AG04450 (cell line): Measurements from ENCODE around the gene PAPOLG. TPM values are rescaled to one million over a fixed set of nuclear protein-coding genes. Genes with fewer than 3 reads are reported as not detected.

Source experiments
- CTCF ChIA-PET: fragments of 300-600, 350-600 bp; formaldehyde crosslinking; extraction: SDS; loops from one replicate; lab custom pipeline; 2022; ENCODE audit warnings: antibody characterized with exemption, inconsistent platforms; lab: Charles Lee
- POLR2A ChIA-PET: fragments of 350-600 bp; formaldehyde crosslinking; extraction: SDS; loops from one replicate; lab custom pipeline; 2021; ENCODE audit warnings: antibody characterized with exemption, inconsistent platforms; lab: Yijun Ruan, JAX
- DNase-seq: peaks from one replicate; pipeline ENCODE4 v3.0.0-alpha.2; 2011; ENCODE audit warnings: low read depth, low spot score
- H3K27ac ChIP-seq: one replicate; pipeline ENCODE4 v1.5.1; 2012; ENCODE audit warnings: low read depth, low read length, control low read depth
- H3K27me3 ChIP-seq: one replicate; pipeline ENCODE4 v1.6.0; 2012; ENCODE audit warnings: low read length; ENCODE audit not compliant: control insufficient read depth, insufficient read depth
- H3K4me3 ChIP-seq: 2 replicates; pipeline ENCODE4 v1.5.1; 2011; ENCODE audit warnings: mild to moderate bottlenecking, low read depth, low read length, control low read depth
- H3K9me3 ChIP-seq: 2 replicates; pipeline ENCODE4 v1.5.1; 2012; ENCODE audit warnings: low read length; ENCODE audit not compliant: control insufficient read depth, insufficient read depth
- polyA plus RNA-seq: library from polyadenylated mRNA; depleted of rRNA; stranded (reverse); fragments of >200 nt; gene quantifications from 2 replicates; pipeline ENCODE4 v1.2.3, GENCODE V29; 2011; rRNA removed
- small RNA-seq: library from RNA; depleted of rRNA; stranded (forward); fragments of <200 nt; gene quantifications from one replicate; pipeline ENCODE3, GENCODE V24; 2012; ENCODE audit warnings: low read depth; ENCODE audit not compliant: insufficient read length
- TF ChIP-seq, protein P1 (sequence below): IDR thresholded peaks from 2 replicates; pipeline ENCODE4 v1.5.1; 2011; ENCODE audit warnings: low read depth, low read length, control low read depth, inconsistent platforms

PAPOLG gene
- polyA plus RNA-seq, 1 experiment = 15.3 TPM

- no peak for DNase-seq
- TF ChIP-seq, protein P1, sequence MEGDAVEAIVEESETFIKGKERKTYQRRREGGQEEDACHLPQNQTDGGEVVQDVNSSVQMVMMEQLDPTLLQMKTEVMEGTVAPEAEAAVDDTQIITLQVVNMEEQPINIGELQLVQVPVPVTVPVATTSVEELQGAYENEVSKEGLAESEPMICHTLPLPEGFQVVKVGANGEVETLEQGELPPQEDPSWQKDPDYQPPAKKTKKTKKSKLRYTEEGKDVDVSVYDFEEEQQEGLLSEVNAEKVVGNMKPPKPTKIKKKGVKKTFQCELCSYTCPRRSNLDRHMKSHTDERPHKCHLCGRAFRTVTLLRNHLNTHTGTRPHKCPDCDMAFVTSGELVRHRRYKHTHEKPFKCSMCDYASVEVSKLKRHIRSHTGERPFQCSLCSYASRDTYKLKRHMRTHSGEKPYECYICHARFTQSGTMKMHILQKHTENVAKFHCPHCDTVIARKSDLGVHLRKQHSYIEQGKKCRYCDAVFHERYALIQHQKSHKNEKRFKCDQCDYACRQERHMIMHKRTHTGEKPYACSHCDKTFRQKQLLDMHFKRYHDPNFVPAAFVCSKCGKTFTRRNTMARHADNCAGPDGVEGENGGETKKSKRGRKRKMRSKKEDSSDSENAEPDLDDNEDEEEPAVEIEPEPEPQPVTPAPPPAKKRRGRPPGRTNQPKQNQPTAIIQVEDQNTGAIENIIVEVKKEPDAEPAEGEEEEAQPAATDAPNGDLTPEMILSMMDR = no peak
- H3K9me3 ChIP-seq = no peaks in the 10 kb centered on the region
- H3K27me3 ChIP-seq = no peaks in the 10 kb centered on the region
- POLR2A ChIA-PET = no interaction called here
- H3K4me3 ChIP-seq = no peak overlapping the region
- H3K27ac ChIP-seq = no peak overlapping the region
- CTCF ChIA-PET = no interaction called here
Measured at GRCh38 chr2:60847854-60848253, 91.8 kb downstream of the PAPOLG start.

Small RNA genes within 50 kb of the gene (small RNA-seq; reads per million reads assigned to genes)
- gene RN7SL632P (not detected), gene RNU6-612P (not detected)

Other genes with a start within 250 kb of the PAPOLG start
- 1.1 and 1.4 TPM in 2 replicates for gene BCL11A, start 202.6 kb upstream of the PAPOLG start, polyA plus RNA-seq
- gene REL, start 125.3 kb downstream of the PAPOLG start, polyA plus RNA-seq = 3.2 and 3.3 TPM in 2 replicates